DOHH2 (cell line): ENCODE data around the gene CFAP46.

Experiments
- CTCF ChIP-seq: fragments of 200-600 bp; sonication (generic); IDR thresholded peaks from one replicate; pipeline ENCODE4 v1.5.1; 2014; ENCODE audit warnings: antibody characterized with exemption, mild to moderate bottlenecking, low read depth, low read length; ENCODE audit not compliant: poor library complexity, severe bottlenecking
- EZH2phosphoT487 ChIP-seq: fragments of 200-600 bp; sonication (generic); IDR thresholded peaks from 2 replicates; pipeline ENCODE4 v1.6.1; 2017; ENCODE audit warnings: borderline replicate concordance, mild to moderate bottlenecking, antibody characterized with exemption, low read length, moderate library complexity, mixed read lengths

GRCh38 chr10:132858121-132859081, 84.0 kb downstream of the CFAP46 start:
- no peak for TF ChIP-seq CTCF
- TF ChIP-seq EZH2phosphoT487: no peak
